Germinal center (tissue), 1 donor: Measurements from ENCODE around the gene G0S2.

Source experiments
- DNase-seq: peaks from one replicate; pipeline ENCODE4 v3.0.0; 2012; ENCODE audit warnings: mixed read lengths, low spot score

The G0S2 gene

DNA sequence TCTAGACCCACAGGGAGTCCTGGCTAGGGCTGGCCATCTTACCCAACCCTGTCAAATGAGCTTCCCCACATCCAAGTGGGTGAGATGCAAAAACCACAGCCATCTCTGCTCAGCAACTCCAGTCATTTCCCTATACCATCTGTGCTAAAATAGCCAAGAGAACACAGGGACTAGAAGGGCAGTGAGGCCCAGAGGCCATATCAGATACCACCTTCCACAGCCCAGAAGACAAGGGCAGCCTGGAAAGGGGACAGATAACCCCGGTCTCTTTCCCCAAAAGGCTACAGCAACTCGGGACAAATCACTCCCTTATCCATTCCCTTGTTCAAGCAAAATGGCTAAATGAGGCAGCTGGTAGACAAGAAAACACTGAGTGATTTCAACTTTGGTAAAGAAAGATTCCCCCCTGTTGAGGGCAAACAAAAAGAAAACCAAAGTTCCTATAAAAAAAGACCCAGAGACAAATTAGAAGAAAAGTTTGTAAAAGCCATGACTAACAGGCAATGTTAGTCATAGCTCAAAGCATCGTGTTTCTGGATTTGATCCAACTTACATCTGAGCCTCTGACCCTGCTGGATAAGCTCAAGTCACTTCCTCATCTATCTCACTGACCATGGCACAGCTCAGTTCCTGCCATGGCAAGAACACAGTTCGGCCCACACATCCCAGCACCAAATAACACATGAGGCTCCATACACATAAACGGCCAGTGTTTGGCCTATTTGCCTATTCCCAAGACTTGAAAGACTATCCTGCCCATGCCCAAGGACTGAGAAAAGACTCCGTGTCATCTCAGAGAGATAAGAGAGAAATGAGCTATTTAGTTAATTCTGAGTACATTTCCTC lies 26.1 kb upstream of the G0S2 start:
- no peak for DNase-seq

DNA sequence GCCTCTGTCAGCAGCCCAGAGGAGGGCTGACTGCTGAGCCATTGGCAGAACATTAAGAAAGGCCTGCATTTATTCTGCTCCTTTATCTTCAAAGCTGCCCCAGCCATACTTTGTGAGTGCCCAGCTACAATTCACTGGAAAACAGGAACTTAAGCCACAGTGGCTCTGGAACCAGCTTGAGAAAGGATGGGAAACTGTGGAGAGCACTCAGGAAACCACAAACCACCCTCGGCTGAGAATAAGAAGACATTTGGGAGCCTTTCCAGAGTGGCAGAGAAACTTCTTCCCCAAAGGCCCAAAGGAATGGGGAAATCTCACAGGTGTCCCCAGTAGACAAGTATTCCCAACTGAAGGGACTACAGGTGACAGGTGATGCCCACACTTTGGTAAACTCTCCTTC lies 24.8 kb upstream of the G0S2 start:
- DNase-seq = no peak

DNA sequence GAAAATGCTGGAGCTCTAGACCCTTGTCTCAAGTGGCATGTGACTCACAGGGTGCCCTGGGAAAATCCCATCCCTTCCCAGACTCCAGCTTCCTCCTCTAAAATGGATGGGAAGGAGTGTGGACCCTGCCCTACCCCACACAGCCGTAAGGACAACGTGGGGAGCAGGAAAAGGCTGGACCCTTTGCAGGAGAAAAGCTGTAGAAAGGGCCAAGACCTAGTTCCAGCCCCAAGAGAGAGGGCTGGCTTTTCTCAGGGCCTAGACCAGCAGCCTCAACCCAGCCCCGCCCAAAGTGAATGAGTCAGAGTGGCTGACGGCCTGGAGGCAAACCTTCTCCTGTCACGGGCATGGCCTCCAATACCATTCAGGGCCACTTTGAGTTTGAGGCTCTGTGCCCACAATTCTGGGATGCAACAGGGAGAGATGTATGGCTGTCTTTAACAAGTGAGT lies 24.0 kb upstream of the G0S2 start:
- no peak for DNase-seq

DNA sequence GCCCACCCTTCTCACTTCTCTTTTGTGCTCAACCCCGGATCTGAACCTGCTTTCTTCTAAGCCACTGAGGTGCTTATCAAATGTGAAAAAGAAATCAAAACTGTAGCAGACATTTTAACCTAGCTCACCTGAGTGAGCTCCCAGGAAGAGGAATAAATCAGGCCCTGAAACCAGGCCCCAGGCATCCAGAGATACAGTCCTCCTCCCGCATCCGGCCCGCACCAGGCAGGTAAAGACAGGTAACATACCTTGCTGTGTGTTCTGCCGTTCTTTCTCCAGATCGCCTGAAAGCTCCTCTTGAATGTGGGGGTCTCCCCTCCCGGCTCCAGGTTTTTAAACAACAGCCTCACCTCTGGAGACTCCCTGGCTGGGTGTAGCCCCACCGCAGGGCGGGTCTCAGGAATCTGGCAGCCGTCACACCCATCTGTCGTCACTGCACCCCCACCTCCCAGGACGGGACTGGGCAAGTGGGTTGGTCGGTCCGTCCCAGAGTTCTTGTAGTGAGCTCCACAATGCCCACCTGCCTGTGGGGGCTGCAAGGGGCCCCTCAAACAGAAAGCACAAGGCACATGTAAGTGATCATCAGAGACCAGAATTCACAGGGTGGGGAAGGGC lies 23.0 kb upstream of the G0S2 start, which contains the start of gene LAMB3:
Gene LAMB3, minus strand, starts transcription at position 305 of the 615 bp plus-strand sequence. CDS start 1,481 bp downstream, outside the sequence.
- DNase-seq = no peak

DNA sequence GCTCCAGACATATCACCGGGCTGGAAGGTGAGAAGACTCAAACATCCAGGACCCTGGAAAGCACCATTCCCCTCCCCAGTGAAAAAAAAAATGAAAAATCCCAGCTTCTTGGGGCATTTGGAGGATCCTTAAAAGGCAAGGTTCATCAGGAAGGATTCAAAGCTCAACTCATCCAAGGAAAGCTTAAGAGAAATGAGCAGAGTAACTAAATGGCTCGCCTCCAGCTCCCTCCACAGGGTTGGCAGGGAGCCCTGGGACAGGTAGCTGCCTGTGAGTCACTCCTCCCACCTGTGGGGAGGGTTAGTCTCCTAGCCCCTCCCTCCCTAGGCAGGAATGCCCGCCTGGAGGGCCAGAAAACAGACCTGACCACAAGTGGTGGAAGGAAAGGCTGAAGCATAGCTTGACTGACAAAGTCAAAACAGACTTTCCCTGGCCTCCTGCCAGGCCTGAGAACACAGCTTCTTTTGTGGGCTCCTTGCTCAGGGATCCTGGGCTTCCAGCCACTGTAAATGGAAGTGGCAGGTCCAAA lies 22.3 kb upstream of the G0S2 start:
- DNase-seq = no peak

DNA sequence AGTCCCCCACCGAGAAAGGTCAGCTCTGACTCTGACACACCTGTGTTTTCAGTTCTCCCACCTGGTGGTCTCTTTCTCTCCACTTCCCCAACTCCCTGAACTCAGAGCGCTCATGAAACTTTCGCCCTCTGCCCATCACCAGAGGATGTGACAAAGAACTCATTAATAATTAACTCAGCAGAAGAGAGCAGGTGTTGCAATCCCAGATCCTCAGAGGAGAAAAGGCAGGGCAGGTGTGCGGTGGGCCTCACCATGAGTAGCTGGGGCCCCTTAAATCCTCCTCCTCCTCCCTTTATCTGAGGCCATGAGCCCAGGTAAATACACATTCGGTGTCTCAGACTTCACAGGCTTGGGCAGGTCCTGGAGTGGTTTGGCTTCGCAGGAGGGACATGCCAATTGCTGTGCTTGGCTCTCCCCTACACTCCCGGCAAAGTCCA lies 21.3 kb upstream of the G0S2 start:
- DNase-seq = no peak

DNA sequence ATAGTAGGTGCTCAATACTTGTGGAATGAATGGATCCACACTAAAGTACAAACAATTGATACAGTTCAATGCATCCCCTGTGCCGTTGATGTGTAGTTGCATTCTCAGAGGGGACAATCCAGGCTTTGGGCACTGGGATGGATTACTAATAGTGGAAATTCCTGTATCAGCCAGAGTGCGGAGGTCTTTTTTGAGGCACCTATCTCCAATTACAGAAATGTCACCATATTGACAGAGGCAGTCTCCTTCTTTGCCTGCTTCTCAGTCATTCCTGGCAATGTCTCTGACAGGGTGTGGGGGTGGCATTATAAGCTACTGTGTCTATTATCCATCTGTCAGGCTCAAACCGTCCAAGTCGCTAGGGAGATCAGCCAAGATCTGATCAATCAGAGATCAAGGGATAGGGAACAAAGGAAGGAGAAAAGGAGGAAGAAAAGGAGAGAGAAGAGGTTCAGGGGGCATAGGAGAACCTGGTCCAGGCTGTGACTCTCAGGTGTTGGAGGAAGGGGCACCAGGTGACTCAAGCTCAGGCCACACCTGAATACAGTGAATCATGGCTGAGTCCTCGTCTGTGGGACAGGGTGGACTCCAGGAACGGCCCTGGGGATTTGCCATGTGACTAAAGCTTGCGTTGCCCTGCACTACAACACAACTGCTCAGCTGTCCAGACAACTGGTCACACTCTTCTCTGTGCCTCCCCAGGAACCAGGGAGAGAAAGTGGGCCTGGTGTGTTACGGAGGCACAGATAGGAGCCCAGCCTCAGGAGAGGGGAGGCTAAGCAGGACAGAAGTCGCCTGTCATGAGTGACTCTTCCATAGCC lies 19.6 kb upstream of the G0S2 start:
- DNase-seq = no peak

DNA sequence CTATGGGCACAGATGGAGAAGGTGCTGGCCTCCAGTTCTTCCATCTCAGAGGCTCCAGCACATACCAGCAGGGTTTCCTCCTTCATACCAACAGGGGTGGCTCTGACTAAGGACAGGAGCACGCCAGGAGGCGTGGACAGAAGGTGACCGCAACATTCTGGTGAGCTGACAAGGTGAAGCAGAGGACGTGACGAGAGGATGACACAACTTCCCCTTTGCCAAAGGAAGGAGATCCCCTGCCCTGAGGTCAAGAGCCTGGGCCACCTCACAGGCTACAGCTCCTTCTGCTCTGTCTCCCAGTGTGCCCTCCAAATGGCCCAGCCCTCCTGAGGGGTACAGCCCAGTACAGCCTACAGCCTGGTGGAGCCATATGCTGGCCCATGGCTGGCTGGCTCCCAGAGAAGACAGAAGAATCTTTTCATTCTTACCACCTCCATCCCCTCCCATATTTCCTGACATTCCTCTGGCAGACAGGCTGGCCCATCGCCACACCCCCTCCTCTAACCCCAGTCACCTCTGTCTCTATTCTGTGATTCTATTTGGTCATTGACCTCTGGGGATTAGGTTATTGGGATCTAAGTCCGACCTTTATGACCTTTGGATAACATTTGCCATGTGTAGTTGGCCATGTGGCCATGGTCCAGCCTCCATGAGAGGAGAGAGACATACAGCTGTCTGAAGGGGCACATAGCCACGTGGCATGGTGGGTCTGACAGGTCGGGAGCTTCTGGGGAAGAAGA lies 17.9 kb upstream of the G0S2 start:
- no peak for DNase-seq

DNA sequence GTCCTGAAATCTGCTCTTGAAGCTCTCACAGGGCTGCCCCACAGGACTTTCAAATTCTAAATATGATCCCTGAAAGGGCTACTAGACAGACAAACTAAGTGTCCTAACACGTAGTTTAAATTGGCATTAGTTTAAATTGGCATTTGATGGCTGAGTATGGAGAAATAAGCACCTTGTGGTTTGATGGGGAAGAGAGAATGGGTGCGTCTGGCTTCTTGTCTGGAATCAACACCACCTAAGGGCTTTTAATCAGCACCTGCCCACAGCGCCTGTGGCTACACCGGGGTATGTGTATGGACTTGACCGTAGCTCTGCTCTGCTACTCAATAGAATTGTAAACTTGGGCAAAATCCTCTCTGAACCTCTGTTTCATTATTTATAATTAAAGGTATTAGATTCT lies 17.3 kb upstream of the G0S2 start:
- DNase-seq = no peak

DNA sequence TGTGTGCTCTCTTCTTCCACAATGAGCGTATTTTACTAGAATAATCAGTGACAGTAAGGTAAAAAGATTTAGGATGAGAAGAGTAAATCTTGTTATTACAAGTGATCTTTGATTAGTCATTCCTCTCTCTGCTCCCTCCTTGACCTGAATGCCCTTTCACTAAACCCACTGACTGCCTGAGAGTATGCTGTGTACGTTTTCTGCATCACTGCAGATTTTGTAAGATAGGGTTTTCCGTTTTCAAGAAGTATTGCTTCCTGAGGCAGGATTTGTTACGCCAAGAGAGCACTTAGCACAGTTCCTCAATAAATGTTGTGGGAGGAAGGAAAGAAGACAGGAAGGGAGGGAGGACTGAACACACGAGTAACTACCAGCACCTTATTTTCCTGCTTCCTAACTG lies 15.3 kb upstream of the G0S2 start:
- DNase-seq = no peak

DNA sequence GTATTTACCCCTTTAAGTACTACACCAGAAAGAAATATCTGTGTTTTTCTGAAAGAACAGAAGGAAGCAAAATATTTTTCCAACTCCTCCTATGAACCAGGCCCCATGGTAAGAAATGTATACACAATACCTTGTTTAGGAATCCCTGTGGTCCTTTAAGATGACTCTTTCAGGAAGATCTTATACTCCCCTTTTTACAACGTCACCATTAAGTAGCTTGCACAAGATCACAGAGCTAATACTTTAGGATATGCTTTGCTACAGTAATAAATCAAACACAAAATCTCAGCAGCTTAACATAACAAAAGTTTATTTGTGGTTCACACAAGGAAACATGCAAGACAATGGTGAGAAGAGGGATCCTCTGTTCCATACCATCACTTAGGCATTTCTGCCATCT lies 14.1 kb upstream of the G0S2 start:
- no peak for DNase-seq

DNA sequence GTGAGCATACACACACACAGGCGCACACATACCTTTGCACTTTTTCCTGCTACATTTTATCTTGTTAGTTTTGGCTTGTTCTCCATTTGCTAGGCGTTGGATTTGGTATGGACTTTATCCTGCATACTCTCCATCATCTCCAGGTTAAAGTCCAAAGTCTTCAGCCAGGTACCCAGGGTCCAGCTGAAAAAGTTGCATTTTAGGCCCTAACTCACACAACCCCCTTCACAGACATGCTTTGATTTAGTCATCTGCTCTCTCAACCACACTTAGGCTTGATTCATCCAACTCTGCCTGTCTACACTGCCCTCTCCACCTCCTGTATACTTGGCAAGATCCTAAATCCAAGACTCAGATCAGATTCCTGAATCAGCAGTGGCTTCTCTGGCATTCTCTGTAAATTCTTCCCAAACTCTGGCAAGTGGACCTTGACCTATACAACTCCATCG lies 12.3 kb upstream of the G0S2 start:
- no peak for DNase-seq

DNA sequence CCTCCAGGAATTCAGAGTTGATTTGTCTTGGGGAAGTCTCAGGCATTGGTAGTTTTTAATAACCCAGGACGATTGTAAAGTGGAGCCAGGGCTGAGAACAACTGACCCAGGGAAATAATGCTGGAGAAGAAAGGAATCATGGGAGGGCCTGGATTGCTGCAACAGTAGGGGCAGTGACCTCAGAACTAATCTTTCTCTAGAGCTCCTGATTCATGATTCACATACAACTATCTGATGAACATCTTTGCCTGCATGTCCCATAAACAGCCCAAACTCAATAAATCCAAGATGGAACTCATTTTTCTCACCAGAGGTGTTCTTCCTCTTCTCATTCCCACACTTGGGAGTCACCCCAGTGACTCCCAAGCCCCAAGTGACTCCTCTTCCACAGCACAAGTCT lies 8.1 kb upstream of the G0S2 start:
- DNase-seq = no peak

DNA sequence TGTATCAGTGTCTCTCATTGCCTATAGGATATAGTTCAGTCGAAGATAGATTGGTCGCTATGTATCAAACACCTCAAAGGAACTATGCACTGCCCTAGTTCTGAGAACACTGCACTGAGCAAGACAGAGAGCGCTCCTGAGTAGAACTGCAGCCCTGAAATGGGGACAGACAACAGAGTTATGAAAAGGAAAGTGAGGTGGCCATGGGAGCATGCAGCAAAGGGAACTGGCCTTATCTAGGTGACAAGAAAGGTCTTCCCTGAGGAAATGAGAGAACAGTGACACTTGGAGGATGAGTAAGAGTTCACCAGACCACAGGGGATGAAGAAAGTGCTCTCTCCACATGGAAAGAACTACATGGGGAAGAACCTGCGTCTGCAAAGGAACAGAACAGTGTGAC lies 7.5 kb upstream of the G0S2 start:
- no peak for DNase-seq

DNA sequence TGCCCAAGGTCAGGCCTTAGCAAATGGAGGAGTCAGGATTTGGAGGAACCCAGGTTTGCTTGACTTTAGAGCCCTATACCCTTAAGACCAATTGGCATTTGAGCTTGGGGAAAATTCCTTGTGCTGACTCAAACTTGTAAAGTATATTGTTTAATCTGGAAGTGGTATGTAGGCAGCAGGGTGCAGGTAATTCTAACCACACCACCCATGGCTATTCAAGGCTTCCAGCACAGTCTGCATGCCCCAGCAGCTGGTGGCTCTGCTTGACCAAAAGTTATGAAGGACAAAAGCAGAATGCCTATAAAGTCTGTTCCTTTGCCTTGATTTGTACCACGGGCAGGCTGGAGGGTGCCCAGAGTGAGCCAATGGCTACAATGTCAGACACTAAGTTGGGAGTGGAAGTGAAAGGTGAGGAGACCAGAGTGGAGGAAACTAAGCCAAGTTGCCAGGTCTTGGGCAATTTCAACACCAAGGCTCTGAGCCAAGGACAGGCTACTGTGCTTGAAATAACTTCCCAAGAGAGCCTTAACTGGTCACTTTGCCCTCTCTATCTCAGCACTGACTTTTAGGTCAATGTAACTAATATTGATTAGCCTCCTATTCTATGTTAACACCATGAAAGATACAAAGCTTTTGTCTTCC lies 4.7 kb upstream of the G0S2 start:
- DNase-seq = no peak

DNA sequence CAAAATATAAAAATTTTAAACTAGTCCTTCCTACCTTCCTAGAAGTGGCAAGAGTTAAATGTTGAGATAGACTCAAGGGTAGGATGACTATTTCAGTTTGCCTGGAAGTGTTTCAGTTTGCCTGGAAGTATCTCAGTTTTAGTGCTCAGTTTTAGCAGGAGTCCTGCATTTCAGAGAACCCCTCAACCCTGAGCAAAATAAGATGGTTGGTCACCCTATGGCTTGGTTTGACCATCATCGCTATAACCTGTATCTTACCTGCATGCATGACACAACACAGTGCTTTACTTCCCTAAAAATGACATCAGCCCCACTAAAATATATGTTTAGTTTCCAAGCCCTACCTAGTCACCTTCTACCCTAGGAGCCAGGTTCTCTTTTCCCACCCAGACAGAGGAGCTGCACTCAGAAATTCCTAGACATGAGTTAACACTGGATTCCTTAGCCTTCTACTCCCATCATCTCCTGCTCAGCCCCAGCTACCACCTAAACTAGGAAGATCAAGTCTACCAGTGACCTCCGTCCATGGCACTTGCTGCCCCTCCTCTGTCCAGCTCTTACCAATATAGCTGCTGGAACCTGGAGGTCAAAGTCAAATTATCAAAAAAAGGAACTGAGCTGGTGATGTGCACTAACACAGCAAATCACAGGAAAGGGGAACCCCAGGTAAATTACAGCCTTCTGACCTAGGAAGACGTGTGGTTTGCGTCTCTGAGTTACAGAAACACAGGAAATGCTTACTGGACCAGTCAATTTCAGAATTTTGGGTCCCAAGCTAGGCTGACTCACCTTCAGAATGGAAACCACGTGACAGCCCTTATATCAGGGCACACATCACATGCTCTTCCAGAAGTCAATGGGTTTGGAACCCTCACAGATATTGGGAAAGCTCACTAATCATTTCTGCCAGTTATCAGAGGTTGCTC lies 2.2 kb upstream of the G0S2 start:
- DNase-seq = peak; percentile 23

DNA sequence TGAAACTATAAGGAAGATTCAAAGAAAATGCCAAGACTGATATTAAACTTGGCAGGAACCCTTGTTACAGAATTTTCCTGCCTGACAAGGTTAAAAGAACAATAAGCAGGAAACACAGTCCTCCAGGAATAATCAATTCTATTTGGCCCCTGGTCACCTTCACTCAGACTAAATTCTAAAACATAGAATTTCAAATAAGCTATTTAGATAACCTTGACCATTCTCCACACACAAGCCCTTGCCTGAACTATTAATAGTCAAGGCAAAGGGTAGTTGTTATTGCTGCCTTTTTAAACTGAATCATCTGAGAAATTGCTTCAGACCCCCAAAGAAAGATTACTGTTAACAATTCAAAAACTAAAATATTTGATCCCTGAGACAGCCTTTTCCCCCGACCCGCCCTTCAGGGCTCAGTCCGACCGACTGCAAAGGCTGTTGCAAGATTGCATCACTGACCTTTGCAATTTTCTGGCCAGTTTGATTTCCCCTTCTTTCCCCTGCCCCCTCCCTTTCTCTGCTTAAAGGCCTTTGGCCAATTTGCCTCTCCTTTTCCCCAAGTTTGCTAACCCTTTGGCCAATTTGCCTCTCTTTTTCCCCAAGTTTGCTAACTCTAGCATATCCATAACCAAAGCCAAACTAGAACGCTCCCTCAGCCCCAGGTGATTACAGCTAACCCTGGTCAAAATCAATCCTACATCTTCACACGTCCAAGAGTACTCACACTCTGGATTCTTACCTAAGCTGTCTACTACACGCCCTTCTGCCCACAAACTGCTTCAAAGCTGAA lies 1.4 kb upstream of the G0S2 start:
- no peak for DNase-seq

DNA sequence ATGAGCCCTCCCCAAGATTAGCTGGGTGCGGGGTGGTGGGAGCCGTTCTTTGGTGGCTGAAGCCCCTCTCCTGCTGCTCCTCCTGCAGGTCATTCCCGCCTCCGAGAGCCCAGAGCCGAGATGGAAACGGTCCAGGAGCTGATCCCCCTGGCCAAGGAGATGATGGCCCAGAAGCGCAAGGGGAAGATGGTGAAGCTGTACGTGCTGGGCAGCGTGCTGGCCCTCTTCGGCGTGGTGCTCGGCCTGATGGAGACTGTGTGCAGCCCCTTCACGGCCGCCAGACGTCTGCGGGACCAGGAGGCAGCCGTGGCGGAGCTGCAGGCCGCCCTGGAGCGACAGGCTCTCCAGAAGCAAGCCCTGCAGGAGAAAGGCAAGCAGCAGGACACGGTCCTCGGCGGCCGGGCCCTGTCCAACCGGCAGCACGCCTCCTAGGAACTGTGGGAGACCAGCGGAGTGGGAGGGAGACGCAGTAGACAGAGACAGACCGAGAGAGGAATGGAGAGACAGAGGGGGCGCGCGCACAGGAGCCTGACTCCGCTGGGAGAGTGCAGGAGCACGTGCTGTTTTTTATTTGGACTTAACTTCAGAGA lies 448 bp downstream of the G0S2 start:
- DNase-seq = no peak
